T-helper 17 cell (primary cell): ENCODE measurements around the gene PLEKHJ1. TPM values are rescaled to one million over a fixed set of nuclear protein-coding genes. Genes with fewer than 3 reads are reported as not detected.

Experiments used
- ATAC-seq: fragments of 150-1000 bp; cut with Tn5 transposase; 2 replicates; pipeline ENCODE4 v1.10.0; 2021; ENCODE audit warnings: mild to moderate bottlenecking, moderate library complexity
- DNase-seq, 3 donors: peaks; one replicate each; pipeline versions ENCODE4 v3.0.0 to v3.0.0-alpha.2; 2020 to 2021
- H3K9me3 ChIP-seq: one replicate; pipeline ENCODE4 v1.7.0; 2013; ENCODE audit warnings: low read length, mild to moderate bottlenecking; ENCODE audit not compliant: control insufficient read depth, poor library complexity, severe bottlenecking
- H3K27ac Mint-ChIP-seq: one replicate; pipeline ENCODE4 v1.8.0; 2022; ENCODE audit warnings: mild to moderate bottlenecking, moderate library complexity, mixed read lengths
- H3K27me3 Mint-ChIP-seq: one replicate; pipeline ENCODE4 v1.8.0; 2022; ENCODE audit warnings: mixed read lengths
- H3K36me3 Mint-ChIP-seq: one replicate; pipeline ENCODE4 v1.8.0; 2022; ENCODE audit warnings: low read depth, mixed read lengths
- H3K4me1 Mint-ChIP-seq: one replicate; pipeline ENCODE4 v1.8.0; 2022; ENCODE audit warnings: mild to moderate bottlenecking, mixed read lengths
- H3K4me3 Mint-ChIP-seq: one replicate; pipeline ENCODE4 v1.8.0; 2022; ENCODE audit warnings: mild to moderate bottlenecking, moderate library complexity, mixed read lengths
- total RNA-seq, 4 donors: library from RNA in 2 of 4; stranded (reverse) in 2 of 4; gene quantifications; one replicate each; pipeline ENCODE4 v1.2.3 and lab custom pipeline; 2022 to 2026

The PLEKHJ1 gene
- total RNA-seq, 2 donors from 2014 or later = 38.6 to 40.2 TPM

- Mint-ChIP-seq H3K27me3 (no peaks in the 10 kb centered on the region), H3K4me3 (peak overlapping the region; percentile 67), H3K4me1 (peaks cover 47% of the 10 kb centered on the region), H3K36me3 (peaks cover 5% of the 10 kb centered on the region), H3K27ac (no peak overlapping the region)
- DNase-seq (no peak), ATAC-seq (no peak)
- no peaks in the 10 kb centered on the region for H3K9me3 ChIP-seq
These were observed 6.0 kb upstream of the PLEKHJ1 start for GRCh38 chr19:2242092-2242537.

DNA sequence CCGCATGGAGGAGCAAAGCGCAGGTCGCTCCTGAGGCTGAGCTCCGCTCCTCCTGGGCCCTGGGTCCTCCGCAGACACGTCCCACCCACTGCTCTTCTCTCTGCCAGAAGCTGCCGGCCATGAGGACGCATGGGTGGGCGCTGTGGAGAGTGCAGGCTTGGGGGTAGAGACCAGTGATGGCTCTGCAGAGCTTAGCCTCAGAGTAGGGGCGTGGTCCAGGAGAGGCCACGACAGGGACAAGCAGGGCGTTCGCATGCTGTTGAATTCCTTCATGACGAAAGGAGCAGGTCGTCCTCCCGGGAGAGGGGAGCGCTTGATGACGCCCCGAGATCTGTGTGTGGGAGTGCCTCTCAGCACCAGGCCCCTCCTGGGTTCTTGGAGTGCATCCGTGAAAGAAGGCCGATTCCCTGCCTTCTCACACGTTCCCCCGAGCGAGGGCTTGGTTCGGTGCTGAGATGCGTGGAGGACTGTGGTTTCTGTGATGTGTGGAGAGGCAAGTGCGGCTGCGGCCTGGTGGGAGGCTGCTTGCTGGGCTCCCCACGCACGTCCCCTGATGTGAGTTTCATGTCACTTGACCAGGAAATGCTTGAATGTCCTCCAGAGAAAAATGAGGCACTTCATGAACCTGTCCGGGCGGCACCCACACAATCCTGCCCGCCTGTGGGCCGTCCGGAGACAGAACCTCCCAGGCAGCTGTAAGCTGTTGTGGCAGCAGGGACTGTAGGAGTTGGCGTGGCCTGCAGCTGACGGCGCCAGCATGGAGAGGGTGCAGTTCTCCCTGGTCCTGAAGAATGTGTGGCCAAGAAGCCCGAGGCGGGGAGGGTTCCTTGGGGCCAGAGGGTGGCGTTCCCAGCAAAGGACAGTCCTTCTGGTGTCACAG is 5.0 kb upstream of the PLEKHJ1 start:
- DNase-seq = no peak
- Mint-ChIP-seq H3K36me3 (peaks cover 5% of the 10 kb centered on the region), H3K4me3 (peak overlapping the region; percentile 96), H3K27ac (peak overlapping the region; percentile 91), H3K27me3 (no peaks in the 10 kb centered on the region), H3K4me1 (peaks cover 53% of the 10 kb centered on the region)
- H3K9me3 ChIP-seq = no peaks in the 10 kb centered on the region
- no peak for ATAC-seq

DNA sequence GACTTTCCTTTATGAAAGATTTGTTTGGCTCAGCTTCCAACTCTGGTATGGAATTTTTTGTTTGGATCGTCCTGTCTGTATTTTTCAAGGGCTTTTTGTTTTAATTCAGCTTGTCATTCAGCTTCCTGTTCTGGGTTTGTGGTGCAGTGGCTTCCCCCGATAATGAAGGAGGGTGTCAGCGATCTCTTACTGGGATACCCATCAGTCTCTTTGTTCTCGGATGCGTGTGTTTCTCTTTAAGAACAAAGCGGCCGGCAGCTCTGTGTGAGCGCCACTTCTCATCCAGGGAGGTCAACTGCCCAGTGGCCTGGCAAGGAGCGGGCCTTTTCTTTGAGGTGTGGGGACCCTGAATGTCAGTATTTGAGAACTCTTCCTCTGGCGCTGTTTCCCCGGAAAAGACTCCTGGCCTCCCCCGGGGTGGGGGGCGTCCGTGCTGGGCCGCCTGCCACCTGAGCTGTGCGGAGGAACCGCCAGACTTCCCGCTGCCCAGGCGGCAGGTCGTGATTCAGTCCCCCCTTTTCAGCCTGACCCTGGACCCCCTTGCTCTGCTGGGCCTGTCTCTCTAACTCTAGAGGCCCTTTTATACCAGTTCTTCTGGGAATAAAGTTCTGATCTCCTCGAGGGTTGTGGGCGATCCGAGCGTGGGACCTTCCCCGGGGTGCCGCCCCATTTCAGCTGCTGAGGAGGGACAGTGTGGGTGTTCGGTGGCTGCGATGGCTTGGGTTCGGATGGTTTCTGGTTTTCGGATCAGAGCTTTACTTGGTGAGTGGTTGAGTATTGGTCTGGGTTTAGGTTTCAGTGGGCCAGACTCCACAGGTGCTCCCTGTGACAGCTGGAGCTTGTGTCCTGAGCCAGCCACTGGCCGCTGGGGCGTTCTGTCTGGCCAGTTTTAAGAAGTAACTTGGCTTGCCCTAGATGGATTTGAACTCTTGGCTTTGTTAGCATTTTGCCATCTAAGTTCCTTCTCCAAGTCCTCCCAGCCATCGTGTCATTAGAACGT is 3.9 kb upstream of the PLEKHJ1 start:
- Mint-ChIP-seq H3K4me1 (peaks cover 57% of the 10 kb centered on the region), H3K27me3 (no peaks in the 10 kb centered on the region), H3K27ac (peak overlapping the region; percentile 91), H3K4me3 (peak overlapping the region; percentile 96), H3K36me3 (peaks cover 2% of the 10 kb centered on the region)
- DNase-seq = no peak
- ATAC-seq = peak; percentile 12
- H3K9me3 ChIP-seq = no peaks in the 10 kb centered on the region

DNA sequence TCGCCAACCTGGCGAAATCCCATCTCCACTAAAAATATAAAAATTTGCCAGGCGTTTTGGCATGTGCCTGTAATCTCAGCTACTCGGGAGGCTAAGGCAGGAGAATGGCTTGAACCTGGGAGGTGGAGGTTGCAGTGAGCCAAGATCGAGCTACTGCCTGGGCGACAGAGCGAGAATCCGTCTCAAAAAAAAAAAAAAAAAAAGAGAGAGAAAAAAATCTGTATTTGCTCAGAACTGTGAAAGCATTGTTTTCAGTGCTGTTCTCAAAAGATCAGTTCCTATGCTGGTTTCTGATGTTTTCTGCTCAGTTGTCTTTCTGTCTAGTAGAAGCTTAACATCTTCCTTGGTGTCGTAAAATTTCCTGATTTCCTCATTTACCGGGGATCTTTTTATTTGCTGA is 3.0 kb upstream of the PLEKHJ1 start:
- no peaks in the 10 kb centered on the region for H3K9me3 ChIP-seq
- DNase-seq (no peak), ATAC-seq (no peak)
- Mint-ChIP-seq H3K27me3 (no peaks in the 10 kb centered on the region), H3K27ac (peak overlapping the region; percentile 91), H3K4me1 (peaks cover 63% of the 10 kb centered on the region), H3K4me3 (peak overlapping the region; percentile 96), H3K36me3 (peaks cover 2% of the 10 kb centered on the region)

GRCh38 chr19:2237869-2238153 is 1.7 kb upstream of the PLEKHJ1 start:
- peaks cover 2% of the 10 kb centered on the region for H3K36me3 Mint-ChIP-seq
- no peak for DNase-seq

GRCh38 chr19:2237051-2237868 is 1.1 kb upstream of the PLEKHJ1 start:
- DNase-seq = no peak
- Mint-ChIP-seq H3K27me3 (no peaks in the 10 kb centered on the region), H3K36me3 (no peaks in the 10 kb centered on the region), H3K4me3 (peak overlapping the region; percentile 96), H3K27ac (peak overlapping the region; percentile 91), H3K4me1 (peaks cover 61% of the 10 kb centered on the region)
- no peak for ATAC-seq
- no peaks in the 10 kb centered on the region for H3K9me3 ChIP-seq

More at GRCh38 chr19:2237869-2238153, 1.7 kb upstream of the PLEKHJ1 start:
- ATAC-seq = no peak
- H3K9me3 ChIP-seq = no peaks in the 10 kb centered on the region
- peak overlapping the region; percentile 96 for H3K4me3 Mint-ChIP-seq
- peak overlapping the region; percentile 91 for H3K27ac Mint-ChIP-seq
- H3K4me1 Mint-ChIP-seq = peaks cover 63% of the 10 kb centered on the region
- H3K27me3 Mint-ChIP-seq = no peaks in the 10 kb centered on the region

DNA sequence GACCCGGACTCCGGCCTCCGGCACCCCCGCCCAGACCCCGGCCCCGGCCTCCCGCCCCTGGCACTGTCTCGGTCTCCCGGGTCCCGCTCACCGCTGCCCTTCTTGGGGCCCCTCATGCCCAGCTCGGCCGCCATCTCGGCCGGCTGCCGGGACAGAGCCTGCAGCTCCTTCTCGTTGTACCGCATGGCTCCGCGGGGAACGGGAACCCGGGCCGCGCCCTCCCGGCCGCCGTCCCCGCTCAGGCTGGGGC is 140 bp downstream of the PLEKHJ1 start:
- no peak for ATAC-seq
- Mint-ChIP-seq H3K36me3 (no peaks in the 10 kb centered on the region), H3K4me1 (peaks cover 51% of the 10 kb centered on the region), H3K27ac (peak overlapping the region; percentile 91), H3K27me3 (no peaks in the 10 kb centered on the region), H3K4me3 (peak overlapping the region; percentile 96)
- DNase-seq = no peak
- no peaks in the 10 kb centered on the region for H3K9me3 ChIP-seq

- H3K9me3 ChIP-seq = no peaks in the 10 kb centered on the region
- H3K27ac Mint-ChIP-seq = peak overlapping the region; percentile 91
- no peaks in the 10 kb centered on the region for H3K27me3 Mint-ChIP-seq
- H3K4me3 Mint-ChIP-seq = peak overlapping the region; percentile 96
- DNase-seq (no peak), ATAC-seq (no peak)
- peaks cover 46% of the 10 kb centered on the region for H3K4me1 Mint-ChIP-seq
- H3K36me3 Mint-ChIP-seq = no peaks in the 10 kb centered on the region
These were observed 607 bp downstream of the PLEKHJ1 start for GRCh38 chr19:2235381-2236063.

- no peaks in the 10 kb centered on the region for H3K36me3 Mint-ChIP-seq
- no peaks in the 10 kb centered on the region for H3K27me3 Mint-ChIP-seq
- ATAC-seq (no peak), DNase-seq (no peak)
- peaks cover 43% of the 10 kb centered on the region for H3K4me1 Mint-ChIP-seq
- H3K4me3 Mint-ChIP-seq = peak overlapping the region; percentile 92
- H3K9me3 ChIP-seq = no peaks in the 10 kb centered on the region
- H3K27ac Mint-ChIP-seq = peak overlapping the region; percentile 83
These were observed 1.1 kb downstream of the PLEKHJ1 start for GRCh38 chr19:2234996-2235380.

DNA sequence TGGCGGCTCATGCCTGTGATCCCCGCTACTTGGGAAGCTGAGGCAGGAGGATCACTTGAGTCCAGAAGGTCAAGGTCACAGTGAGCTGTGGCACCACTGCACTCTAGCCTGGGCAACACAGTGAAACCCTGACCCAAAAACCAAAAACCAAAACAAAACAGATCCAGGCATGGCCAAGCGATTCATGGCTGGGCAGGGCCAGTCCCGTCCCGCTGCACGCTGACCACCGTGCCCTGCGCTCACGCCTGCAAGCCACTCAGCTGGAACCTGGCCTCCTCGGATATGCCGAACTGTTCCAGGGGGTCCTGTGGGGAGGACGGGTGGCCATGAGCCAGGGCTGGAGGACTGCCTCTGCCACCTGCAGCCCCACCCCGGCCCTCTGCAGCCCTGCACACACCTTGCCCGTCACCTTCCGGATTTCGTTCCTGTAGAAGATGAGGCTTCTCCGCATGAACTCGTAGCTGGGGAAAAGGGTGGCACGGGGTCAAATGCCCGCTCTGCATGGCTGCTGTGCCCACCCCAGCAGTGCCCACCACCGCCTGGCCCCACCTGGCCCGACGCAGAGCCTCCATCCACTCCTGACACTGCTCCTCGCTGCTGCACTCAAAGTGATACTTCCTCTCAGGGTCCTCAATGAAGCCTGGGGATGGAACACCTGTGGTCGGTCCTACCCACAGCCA is 2.4 kb downstream of the PLEKHJ1 start:
- H3K9me3 ChIP-seq = no peaks in the 10 kb centered on the region
- Mint-ChIP-seq H3K27me3 (no peaks in the 10 kb centered on the region), H3K4me3 (peak overlapping the region; percentile 92), H3K36me3 (no peaks in the 10 kb centered on the region), H3K4me1 (peaks cover 37% of the 10 kb centered on the region), H3K27ac (peak overlapping the region; percentile 83)
- ATAC-seq (no peak), DNase-seq (no peak)

DNA sequence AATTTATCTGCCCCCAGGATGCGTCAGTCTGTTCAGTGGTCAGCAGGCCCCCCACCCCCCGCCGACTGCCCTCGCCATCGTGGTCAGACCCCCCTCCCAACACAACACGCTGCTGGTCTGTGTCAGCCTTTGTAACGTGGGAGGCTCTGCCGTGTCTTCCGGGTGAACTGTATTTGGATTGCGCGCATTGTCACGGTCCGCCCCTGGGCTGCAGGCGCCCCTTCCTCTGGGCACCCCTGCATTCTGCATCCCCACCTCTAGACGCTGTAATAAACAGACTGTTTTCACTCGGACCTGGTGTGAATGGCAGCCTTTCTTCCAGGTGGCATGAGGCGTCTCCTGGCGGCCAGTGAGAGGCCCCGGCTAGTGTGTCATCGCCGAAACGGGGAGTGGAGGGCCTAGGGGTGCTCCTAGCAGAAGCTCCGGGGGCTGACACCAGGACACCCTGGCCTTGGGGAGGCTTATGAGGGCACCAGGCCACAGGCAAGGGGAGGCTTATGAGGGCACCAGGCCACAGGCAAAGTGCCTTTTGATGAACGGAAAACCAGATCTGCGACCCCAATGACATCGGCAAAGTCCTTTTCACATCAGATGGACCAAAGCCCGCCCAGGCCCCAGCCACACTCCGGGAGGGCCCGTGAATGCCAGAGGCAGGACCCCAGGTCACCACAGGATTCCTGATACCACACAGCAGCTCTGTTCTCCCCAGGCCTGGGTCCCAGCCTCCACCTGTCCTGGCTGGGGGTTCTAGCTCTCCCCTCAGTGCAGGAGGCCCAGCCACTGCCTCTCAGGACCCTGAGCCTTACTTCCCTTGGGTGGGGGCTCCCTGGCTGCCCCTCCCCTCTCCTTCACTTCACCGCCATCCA is 3.6 kb downstream of the PLEKHJ1 start:
- Mint-ChIP-seq H3K27ac (peak overlapping the region; percentile 83), H3K4me3 (no peak overlapping the region), H3K36me3 (no peaks in the 10 kb centered on the region), H3K27me3 (no peaks in the 10 kb centered on the region), H3K4me1 (peaks cover 24% of the 10 kb centered on the region)
- no peaks in the 10 kb centered on the region for H3K9me3 ChIP-seq
- ATAC-seq = no peak
- DNase-seq = no peak
